GM19035 (cell line): ENCODE data around the gene AGMAT.
A peak's percentile ranks its signal among the peaks of the same experiment; 100 is the strongest.
"Not testable (repeated sequence)": the region's sequence is repeated elsewhere in the genome, so short reads cannot be mapped to it uniquely, and the experiment has no call there.

Experiments
- ATAC-seq: cut with Tn5 transposase; IDR thresholded peaks from one replicate; pipeline ENCODE4 v1.9.1; 2021; ENCODE audit not compliant: unreplicated experiment

The AGMAT gene

GRCh38 chr1:15616373-15617172 lies 31.7 kb upstream of the AGMAT start:
- ATAC-seq = peak; percentile 17

DNA sequence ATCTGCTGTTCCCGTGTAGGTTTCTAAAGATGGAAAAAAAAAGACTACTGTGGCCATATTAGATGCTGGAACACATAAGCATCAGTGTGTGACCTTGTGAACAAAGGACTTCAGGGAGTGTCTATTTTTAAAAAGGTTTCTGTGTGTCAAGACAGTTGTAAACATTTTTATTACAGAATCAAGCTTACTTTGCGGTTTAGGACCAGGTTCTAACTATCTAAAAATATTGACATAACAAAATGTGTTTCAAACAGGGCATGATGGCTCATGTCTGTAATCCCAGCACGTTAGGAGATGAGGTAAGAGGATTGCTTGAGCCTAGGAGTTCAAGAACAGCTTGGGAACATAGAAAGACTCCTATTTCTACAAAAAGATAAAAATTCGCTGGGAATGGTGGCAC lies 25.3 kb upstream of the AGMAT start:
- ATAC-seq = no peak

DNA sequence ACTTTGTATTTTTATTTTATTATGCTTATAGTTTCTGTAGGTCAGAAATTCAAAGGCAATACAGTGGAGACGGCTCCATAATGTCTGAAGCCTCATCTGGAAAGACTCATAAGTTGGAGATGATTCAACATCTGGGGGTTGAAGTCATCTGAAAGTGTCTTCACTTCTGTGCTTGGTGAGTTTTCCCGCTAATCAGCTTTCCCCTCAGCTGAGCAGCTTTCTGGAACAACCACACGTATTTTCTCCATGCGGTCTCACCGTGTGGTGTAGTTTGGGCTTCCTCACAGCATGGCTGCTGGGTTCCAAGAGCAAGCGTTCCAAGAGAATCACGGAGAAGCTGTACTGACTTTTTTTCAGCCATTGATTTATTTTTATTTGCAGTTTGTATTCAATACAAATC lies 24.8 kb upstream of the AGMAT start:
- no peak for ATAC-seq

GRCh38 chr1:15605398-15606383 lies 20.8 kb upstream of the AGMAT start:
- no peak for ATAC-seq

GRCh38 chr1:15604400-15604799 lies 19.5 kb upstream of the AGMAT start:
- ATAC-seq = not testable (repeated sequence)

- not testable (repeated sequence) for ATAC-seq
Observed at GRCh38 chr1:15603966-15604282, 19.1 kb upstream of the AGMAT start.

GRCh38 chr1:15603050-15603965 lies 18.5 kb upstream of the AGMAT start:
- ATAC-seq = peak; percentile 80

DNA sequence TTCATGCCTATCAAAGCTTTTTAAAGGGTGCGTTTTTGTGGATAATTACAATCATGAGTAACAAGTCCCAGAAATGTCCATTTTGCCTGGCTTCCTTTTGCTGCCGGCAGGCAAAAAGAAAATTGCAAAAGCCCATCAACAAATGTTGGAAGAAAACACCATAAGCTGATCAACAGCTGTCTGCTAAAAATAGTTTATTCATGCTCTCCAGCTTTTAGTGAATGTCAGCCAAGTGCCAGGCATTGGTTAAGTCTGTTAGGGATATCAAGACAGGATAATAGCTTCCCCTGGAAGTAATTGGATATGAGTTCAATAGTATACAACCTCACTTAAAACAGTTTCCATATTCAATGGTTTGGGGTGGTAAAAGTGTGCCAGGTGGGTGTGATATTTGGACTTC lies 13.6 kb upstream of the AGMAT start:
- no peak for ATAC-seq

GRCh38 chr1:15595809-15596617 lies 11.2 kb upstream of the AGMAT start:
- no peak for ATAC-seq

GRCh38 chr1:15592285-15592684 lies 7.4 kb upstream of the AGMAT start:
- no peak for ATAC-seq

GRCh38 chr1:15583016-15583706 lies 1.7 kb downstream of the AGMAT start:
- no peak for ATAC-seq

DNA sequence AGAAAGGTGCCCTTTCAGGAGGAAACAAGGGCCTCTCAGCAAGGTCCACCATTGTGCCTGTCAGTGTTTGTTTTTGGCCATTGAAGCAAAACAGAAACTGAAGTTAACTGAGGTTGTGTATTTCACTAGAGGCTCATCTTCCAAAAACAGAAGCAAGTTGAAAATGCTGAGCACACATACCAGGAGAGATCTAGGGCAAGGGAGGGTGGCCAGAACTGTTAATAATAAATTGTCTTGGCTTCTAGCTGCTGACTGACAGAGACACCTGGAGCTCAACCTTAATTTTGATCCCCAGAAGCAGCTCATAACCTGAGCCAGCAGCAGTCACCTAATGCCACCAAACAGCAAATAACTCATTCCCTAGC lies 5.2 kb downstream of the AGMAT start:
- ATAC-seq = no peak

DNA sequence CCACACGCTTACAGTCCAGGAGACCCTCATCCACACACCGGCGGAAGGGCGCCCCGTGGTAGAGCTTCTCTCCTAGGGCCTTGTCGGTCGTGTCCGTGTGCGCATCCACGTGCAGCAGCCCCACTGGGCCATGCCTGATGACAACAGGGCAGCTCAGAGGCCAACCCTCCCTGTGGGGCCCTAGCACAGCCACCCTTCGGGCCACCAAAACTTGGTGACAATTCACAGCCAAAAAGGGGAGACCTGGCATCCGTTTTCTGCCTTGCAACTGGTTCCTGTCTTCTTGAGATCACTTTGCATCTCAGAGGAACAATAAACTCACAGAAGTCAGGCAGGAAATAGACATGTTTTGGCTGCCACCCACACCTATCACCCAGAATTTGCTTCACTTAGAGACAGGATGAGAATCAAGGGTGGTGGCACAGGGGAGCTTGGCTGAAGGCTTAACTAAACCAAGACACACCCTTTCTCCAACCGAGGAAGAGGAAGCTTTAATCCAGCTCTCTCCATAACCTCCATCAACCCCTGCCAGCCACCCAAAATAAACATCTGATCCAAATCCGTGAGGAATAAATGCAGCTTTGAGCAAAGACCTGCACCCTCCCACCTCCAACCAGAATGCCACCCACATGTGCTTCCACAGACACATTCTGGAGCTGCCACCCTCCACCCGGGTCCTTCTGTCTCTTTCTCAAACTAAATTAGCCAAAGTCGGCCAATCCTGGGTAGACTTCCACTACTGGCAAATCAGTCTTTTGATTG lies 5.7 kb downstream of the AGMAT start:
- no peak for ATAC-seq

- no peak for ATAC-seq
Observed at GRCh38 chr1:15577691-15578090, 7.2 kb downstream of the AGMAT start.

DNA sequence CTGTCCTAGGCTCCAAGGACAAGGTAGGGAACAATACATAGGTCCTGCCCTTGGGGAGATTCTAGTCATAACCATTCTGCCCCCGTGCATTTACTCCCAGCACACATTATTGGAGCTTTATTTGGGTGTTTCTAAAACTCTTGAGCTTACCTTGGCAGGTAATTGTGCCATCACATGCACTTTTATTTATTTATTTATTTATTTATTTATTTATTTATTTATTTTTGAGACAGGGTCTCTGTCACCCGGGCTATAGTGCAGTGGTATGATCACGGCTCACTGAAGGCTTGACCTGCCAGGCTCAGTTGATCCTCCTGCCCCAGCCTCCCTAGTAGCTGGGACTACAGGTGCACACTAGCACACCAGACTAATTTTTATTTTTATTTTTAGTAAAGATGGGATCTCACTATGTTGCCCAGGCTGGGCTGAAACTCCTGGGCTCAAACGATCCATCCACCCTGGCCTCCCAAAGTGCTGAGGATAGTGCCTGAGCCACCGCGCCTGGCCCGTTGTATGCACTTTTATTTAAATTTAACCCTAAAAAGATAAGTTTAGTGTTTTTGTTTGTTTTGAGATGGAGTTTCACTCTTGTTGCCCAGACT lies 9.2 kb downstream of the AGMAT start:
- no peak for ATAC-seq

GRCh38 chr1:15574741-15575140 lies 10.1 kb downstream of the AGMAT start:
- no peak for ATAC-seq

- ATAC-seq = no peak
Observed at GRCh38 chr1:15573477-15573876, 11.4 kb downstream of the AGMAT start.

GRCh38 chr1:15571266-15571665 lies 13.6 kb downstream of the AGMAT start:
- no peak for ATAC-seq

GRCh38 chr1:15570861-15571260 lies 14.0 kb downstream of the AGMAT start:
- ATAC-seq = no peak
